ENCODE results near the gene ACOT4.
A peak's percentile ranks its signal among the peaks of the same experiment; 100 is the strongest.
"Not testable (repeated sequence)": the region's sequence is repeated elsewhere in the genome, so short reads cannot be mapped to it uniquely, and the experiment has no call there.

The ACOT4 gene

DNA sequence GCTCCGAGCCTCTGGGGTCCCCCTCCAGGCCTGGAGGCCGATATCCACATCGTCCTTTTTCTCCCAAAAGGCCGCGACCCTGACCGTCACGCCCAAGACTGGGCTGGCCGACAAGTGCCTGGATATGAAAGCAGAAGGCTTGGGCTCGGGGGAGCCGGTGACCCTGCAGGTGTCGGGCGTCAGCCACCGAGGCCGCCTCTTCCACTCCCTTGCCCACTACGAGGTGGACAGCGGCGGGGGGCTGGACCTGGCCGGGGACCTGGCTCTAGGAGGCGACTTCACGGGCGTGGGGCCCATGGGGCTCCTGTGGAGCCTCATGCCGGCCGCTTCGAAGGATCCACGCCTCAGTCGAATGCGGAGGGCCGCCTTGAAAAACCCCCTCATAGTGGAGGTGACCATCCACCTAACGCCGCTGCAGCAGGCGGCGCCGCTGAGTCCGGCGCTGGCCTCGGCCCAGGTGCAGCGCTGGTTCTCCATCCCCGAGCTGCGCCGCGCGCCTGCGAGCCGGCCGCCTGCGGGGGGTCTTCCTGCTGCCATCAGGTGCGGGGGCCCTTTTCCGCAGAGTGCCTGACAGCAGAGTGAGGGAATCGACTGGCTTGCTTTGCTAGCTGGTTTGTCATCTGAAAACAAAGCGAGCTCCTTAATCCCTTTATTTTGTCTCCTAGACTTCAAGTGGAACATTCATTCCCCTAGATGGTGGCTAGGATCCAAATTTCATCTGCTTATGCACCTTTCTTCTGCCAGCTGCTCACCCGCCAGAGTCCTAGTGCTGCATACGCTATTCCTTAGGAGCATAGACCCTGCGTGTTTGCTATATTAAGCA lies 42.5 kb downstream of the ACOT4 start:
- no peak for DNase-seq

DNA sequence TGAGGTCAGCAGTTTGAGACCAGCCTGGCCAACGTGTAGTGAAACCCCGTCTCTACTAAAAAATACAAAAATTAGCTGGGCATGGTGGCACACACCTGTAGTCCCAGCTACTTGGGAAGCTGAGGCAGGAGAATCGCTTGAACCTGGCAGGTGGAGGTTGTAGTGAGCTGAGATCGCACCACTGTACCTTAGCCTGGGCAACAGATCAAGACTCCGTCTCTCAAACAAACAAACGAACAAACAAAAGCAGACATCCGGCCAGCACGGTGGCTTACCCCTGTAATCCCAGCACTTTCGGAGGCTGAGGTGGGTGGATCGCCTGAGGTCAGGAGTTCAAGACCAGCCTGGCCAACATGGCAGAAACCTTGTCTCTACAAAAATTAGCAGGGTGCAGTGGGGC lies 44.7 kb downstream of the ACOT4 start:
- DNase-seq = not testable (repeated sequence)

DNA sequence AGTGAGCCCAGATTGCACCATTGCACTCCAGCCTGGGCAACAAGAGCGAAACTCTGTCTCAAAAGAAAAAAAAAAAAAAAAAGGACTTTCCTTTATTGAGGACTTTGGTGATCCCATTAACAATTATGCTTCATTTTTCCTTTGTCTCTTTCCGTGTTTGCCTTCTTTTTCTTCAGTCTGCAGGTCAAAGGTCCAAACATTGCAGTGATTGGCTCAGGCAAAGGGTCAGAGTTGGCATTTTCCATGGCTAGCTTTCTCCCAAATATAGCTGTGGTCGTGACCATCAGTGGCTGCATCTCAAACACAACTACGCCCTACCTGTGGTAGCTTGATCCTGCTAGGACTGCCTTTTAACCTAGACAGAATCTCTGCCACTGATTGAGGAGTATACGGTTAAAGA lies 46.2 kb downstream of the ACOT4 start:
- no peak for DNase-seq

DNA sequence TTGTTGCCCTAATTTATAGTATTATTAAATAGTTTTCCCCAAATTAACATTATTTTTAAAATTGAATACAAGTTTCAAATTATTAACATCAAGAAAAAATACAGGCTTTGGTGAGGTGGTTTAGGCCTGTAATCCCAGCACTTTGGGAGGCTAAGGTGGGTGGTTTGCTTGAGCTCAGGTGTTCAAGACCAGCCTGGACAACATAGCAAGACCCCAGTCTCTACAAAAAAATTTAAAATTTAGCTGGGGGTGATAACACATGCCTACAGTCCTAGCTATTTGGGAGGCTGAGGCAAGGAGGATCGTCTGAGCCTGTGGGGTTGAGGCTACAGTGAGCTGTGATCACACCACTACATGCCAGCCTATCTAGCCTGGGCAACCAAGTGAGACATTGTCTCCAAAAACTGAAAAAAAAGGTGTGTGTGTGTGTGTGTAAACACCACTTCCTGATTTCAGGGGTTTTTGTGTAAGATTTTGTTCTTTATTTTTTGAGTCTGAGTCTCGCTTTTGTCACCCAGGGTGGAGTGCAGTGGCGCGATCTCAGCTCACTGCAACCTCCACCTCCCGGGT lies 49.2 kb downstream of the ACOT4 start:
- DNase-seq = no peak

DNA sequence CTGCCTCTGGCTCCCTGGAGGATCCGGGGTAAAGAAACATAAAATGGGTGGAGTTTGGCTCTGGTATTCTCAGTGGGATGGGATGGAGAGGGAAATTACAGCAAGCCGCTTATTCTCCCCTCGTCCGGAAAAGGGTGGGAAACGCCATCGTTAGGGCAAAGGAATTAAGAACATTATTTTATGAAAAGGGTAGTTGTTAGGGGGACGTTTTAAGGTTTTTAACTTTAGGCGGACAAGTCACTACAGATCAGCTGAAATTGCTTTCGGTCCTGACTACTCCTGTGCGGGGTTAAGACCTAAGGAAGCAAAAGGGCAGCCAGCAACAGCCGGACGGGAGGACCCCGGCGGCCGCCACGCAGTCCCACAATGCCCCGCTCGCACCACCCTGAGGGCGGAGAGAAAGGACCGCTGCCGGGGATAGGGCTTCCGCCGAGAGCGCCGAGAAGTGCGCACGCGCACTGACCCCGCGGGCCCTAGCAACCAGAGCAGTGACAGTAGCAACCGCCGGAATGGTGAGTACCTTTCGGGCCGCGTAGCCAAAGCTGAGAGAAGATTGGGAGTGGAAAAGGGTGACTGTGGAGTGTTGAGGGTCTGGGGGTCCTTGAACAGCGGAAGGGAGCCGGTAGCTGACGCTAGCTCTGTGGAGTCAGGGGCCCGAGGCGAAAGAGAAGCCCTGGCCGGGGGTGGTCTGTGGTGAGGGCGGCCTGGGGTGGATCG lies 53.0 kb downstream of the ACOT4 start, which contains the start of gene DNAL1:
DNAL1 (plus strand) TSS at position 456 of the 717 bp plus-strand sequence; CDS start at position 510, 54 bp downstream.
- peak; percentile 92 for DNase-seq

DNA sequence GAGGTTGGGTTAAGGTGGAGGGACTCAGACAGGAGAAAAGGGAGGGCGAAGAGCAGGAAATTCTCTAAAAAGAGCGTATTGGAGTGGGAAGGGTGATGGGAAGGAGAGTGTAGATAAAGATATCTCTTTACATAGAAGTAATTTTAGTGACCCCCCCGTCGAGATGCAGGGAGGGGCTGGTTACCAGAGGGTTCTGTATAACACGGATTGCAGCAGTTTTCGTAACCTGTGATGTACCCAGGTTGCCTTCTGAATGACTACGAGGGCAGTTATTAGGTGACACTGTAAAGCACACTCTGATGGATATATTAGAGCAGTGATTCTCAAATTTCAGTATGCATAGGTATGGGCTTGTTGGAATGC lies 53.6 kb downstream of the ACOT4 start:
- no peak for DNase-seq
